Nephron (organoid): ENCODE data around the gene SUPT4H1.

Source experiments
- H3K27ac Mint-ChIP-seq, 3 experiments: 2 replicates each; pipeline ENCODE4 v1.8.0; 2020; ENCODE audit warnings: mixed read lengths in 3 of 3, mild to moderate bottlenecking in 2 of 3, moderate library complexity in 1 of 3
- H3K27me3 Mint-ChIP-seq: 2 replicates; pipeline ENCODE4 v1.8.0; 2021; ENCODE audit warnings: low read depth, mild to moderate bottlenecking, moderate library complexity, mixed read lengths
- H3K36me3 Mint-ChIP-seq: 2 replicates; pipeline ENCODE4 v1.8.0; 2020; ENCODE audit warnings: low read depth, mixed read lengths
- H3K4me1 Mint-ChIP-seq: 2 replicates; pipeline ENCODE4 v1.8.0; 2020; ENCODE audit warnings: mixed read lengths
- H3K4me3 Mint-ChIP-seq, 3 experiments: 2 replicates each; pipeline ENCODE4 v1.8.0; 2020; ENCODE audit warnings: mild to moderate bottlenecking in 3 of 3, mixed read lengths in 3 of 3, moderate library complexity in 2 of 3
- H3K9me3 Mint-ChIP-seq: 2 replicates; pipeline ENCODE4 v1.8.0; 2020; ENCODE audit warnings: mixed read lengths
- CTCF ChIP-seq, 3 experiments: fragments of 200-600 bp; sonication (generic); IDR thresholded peaks; one replicate each; pipeline ENCODE4 v1.5.0; 2021; ENCODE audit warnings: antibody characterized with exemption in 3 of 3; ENCODE audit not compliant: unreplicated experiment in 3 of 3

SUPT4H1 gene

GRCh38 chr17:58328195-58329034 is 23.6 kb downstream of the SUPT4H1 start, which contains the start of gene TSPOAP1:
Gene TSPOAP1, minus strand, starts transcription at chr17:58328795. Its CDS starts 875 bp downstream, at chr17:58327920.
- no peak for TF ChIP-seq CTCF (IDR thresholded peaks at IDR 0.05; ENCODE audit: unreplicated experiment in 3 of 3)
- H3K27ac Mint-ChIP-seq: peak within 1 kb of the TSS in 2 of 3 experiments; percentile 26 to 36
- H3K4me3 Mint-ChIP-seq: peak within 1 kb of the TSS; percentile 65 to 72 (median 67)
- H3K4me1 Mint-ChIP-seq: peaks cover 23% of the 10 kb centered on the region
- H3K36me3 Mint-ChIP-seq: no peaks in the 10 kb centered on the region
- H3K27me3 Mint-ChIP-seq: peaks cover 4% of the 10 kb centered on the region
- no peaks in the 10 kb centered on the region for H3K9me3 Mint-ChIP-seq

GRCh38 chr17:58327363-58328194 is 24.4 kb downstream of the SUPT4H1 start:
- no peaks in the 10 kb centered on the region for H3K9me3 Mint-ChIP-seq
- no peak for TF ChIP-seq CTCF (IDR thresholded peaks at IDR 0.05; ENCODE audit: unreplicated experiment in 3 of 3)
- peaks cover 4% of the 10 kb centered on the region for H3K27me3 Mint-ChIP-seq
- no peaks in the 10 kb centered on the region for H3K36me3 Mint-ChIP-seq
- peaks cover 23% of the 10 kb centered on the region for H3K4me1 Mint-ChIP-seq
- H3K4me3 Mint-ChIP-seq: peak overlapping the region; percentile 45 to 72 (median 67)
- peak overlapping the region in 2 of 3 experiments; percentile 26 to 36 for H3K27ac Mint-ChIP-seq

GRCh38 chr17:58326609-58327362 is 25.2 kb downstream of the SUPT4H1 start:
- Mint-ChIP-seq H3K36me3 (peaks cover 1% of the 10 kb centered on the region), H3K9me3 (no peaks in the 10 kb centered on the region), H3K4me1 (peaks cover 23% of the 10 kb centered on the region), H3K4me3 (peak overlapping the region; percentile 38 to 82 (median 39)), H3K27me3 (peaks cover 12% of the 10 kb centered on the region), H3K27ac (no peak overlapping the region)
- no peak for TF ChIP-seq CTCF (IDR thresholded peaks at IDR 0.05; ENCODE audit: unreplicated experiment in 3 of 3)

- Mint-ChIP-seq H3K27me3 (peaks cover 12% of the 10 kb centered on the region), H3K9me3 (no peaks in the 10 kb centered on the region), H3K4me3 (peak overlapping the region; percentile 71 to 85 (median 82)), H3K27ac (peak overlapping the region; percentile 30 to 41 (median 34)), H3K4me1 (peaks cover 23% of the 10 kb centered on the region), H3K36me3 (peaks cover 5% of the 10 kb centered on the region)
- TF ChIP-seq CTCF (IDR thresholded peaks at IDR 0.05; ENCODE audit: unreplicated experiment in 3 of 3): no peak
These were observed 26.0 kb downstream of the SUPT4H1 start for GRCh38 chr17:58325976-58326468.

GRCh38 chr17:58325289-58325726 is 26.7 kb downstream of the SUPT4H1 start:
- peaks cover 5% of the 10 kb centered on the region for H3K36me3 Mint-ChIP-seq
- H3K4me1 Mint-ChIP-seq: peaks cover 23% of the 10 kb centered on the region
- no peak for TF ChIP-seq CTCF (IDR thresholded peaks at IDR 0.05; ENCODE audit: unreplicated experiment in 3 of 3)
- peak overlapping the region; percentile 69 to 89 (median 83) for H3K27ac Mint-ChIP-seq
- H3K27me3 Mint-ChIP-seq: peaks cover 12% of the 10 kb centered on the region
- H3K4me3 Mint-ChIP-seq: peak overlapping the region; percentile 82 to 85 (median 85)
- H3K9me3 Mint-ChIP-seq: no peaks in the 10 kb centered on the region
